ENCODE results near the gene PSEN2.

DNA sequence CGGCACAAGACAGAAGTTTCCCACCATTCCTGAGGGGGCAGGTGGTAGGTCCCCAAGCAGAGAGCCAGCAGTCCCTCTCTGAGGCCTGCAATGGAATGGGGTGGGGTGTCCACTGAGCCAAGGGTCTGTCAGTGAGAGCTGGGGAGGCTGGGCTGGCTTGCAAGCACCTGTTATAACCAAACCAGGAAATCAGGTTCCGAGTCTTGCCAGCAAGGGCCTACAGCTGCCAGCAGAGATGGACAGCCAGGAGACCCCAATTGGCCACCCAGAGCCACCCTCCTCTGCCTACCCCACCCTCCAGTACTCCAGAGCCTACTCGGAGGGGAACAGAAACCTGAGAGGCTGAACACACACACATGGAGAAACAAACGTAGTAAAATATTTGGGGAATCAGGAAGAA, 32.2 kb downstream of the PSEN2 start:
- TF ChIP-seq, protein P1, sequence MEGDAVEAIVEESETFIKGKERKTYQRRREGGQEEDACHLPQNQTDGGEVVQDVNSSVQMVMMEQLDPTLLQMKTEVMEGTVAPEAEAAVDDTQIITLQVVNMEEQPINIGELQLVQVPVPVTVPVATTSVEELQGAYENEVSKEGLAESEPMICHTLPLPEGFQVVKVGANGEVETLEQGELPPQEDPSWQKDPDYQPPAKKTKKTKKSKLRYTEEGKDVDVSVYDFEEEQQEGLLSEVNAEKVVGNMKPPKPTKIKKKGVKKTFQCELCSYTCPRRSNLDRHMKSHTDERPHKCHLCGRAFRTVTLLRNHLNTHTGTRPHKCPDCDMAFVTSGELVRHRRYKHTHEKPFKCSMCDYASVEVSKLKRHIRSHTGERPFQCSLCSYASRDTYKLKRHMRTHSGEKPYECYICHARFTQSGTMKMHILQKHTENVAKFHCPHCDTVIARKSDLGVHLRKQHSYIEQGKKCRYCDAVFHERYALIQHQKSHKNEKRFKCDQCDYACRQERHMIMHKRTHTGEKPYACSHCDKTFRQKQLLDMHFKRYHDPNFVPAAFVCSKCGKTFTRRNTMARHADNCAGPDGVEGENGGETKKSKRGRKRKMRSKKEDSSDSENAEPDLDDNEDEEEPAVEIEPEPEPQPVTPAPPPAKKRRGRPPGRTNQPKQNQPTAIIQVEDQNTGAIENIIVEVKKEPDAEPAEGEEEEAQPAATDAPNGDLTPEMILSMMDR (IDR thresholded peaks at IDR 0.05), result no peak
- no peak for TF ChIP-seq EP300 (IDR thresholded peaks at IDR 0.05)

Data from esophagus muscularis mucosa (tissue), 3 donors.